ENCODE results near the gene ZNF608.
A peak's percentile ranks its signal among the peaks of the same experiment; 100 is the strongest.

Gene ZNF608

GRCh38 chr5:124760608-124761007, 14.2 kb upstream of the ZNF608 start:
- no peak for DNase-seq (ENCODE audit: low read depth)
- H3K4me3 ChIP-seq (ENCODE audit: low read depth, low read length): no peak overlapping the region

- DNase-seq (ENCODE audit: low read depth): no peak
- H3K4me3 ChIP-seq (ENCODE audit: low read depth, low read length): no peak overlapping the region
Measured at GRCh38 chr5:124755565-124755964, 9.1 kb upstream of the ZNF608 start.

- DNase-seq (ENCODE audit: low read depth): no peak
- no peak overlapping the region for H3K4me3 ChIP-seq (ENCODE audit: low read depth, low read length)
Measured at GRCh38 chr5:124755041-124755440, 8.6 kb upstream of the ZNF608 start.

- no peak for DNase-seq (ENCODE audit: low read depth)
- no peak overlapping the region for H3K4me3 ChIP-seq (ENCODE audit: low read depth, low read length)
Measured at GRCh38 chr5:124754206-124754927, 7.9 kb upstream of the ZNF608 start.

- no peak overlapping the region for H3K4me3 ChIP-seq (ENCODE audit: low read depth, low read length)
- DNase-seq (ENCODE audit: low read depth): no peak
Measured at GRCh38 chr5:124752854-124753720, 6.6 kb upstream of the ZNF608 start.

- no peak for DNase-seq (ENCODE audit: low read depth)
- H3K4me3 ChIP-seq (ENCODE audit: low read depth, low read length): no peak overlapping the region
Measured at GRCh38 chr5:124751031-124751430, 4.6 kb upstream of the ZNF608 start.

GRCh38 chr5:124748687-124749594, 2.5 kb upstream of the ZNF608 start:
- peak; percentile 72 for DNase-seq (ENCODE audit: low read depth)
- peak overlapping the region; percentile 80 for H3K4me3 ChIP-seq (ENCODE audit: low read depth, low read length)

- peak overlapping the region; percentile 80 for H3K4me3 ChIP-seq (ENCODE audit: low read depth, low read length)
- DNase-seq (ENCODE audit: low read depth): no peak
Measured at GRCh38 chr5:124747791-124748686, 1.6 kb upstream of the ZNF608 start.

- peak; percentile 94 for DNase-seq (ENCODE audit: low read depth)
- H3K4me3 ChIP-seq (ENCODE audit: low read depth, low read length): peak overlapping the region; percentile 80
Measured at GRCh38 chr5:124746916-124747790, 714 bp upstream of the ZNF608 start.

GRCh38 chr5:124745007-124745927, 1.2 kb downstream of the ZNF608 start:
- peak overlapping the region; percentile 80 for H3K4me3 ChIP-seq (ENCODE audit: low read depth, low read length)
- DNase-seq (ENCODE audit: low read depth): no peak

GRCh38 chr5:124744170-124744971, 2.1 kb downstream of the ZNF608 start:
- no peak for DNase-seq (ENCODE audit: low read depth)
- peak overlapping the region; percentile 80 for H3K4me3 ChIP-seq (ENCODE audit: low read depth, low read length)

GRCh38 chr5:124743602-124744169, 2.8 kb downstream of the ZNF608 start:
- no peak for DNase-seq (ENCODE audit: low read depth)
- peak overlapping the region; percentile 80 for H3K4me3 ChIP-seq (ENCODE audit: low read depth, low read length)

- no peak for DNase-seq (ENCODE audit: low read depth)
- H3K4me3 ChIP-seq (ENCODE audit: low read depth, low read length): peak overlapping the region; percentile 80
Measured at GRCh38 chr5:124742983-124743601, 3.3 kb downstream of the ZNF608 start.

GRCh38 chr5:124742521-124742920, 3.9 kb downstream of the ZNF608 start:
- peak overlapping the region; percentile 80 for H3K4me3 ChIP-seq (ENCODE audit: low read depth, low read length)
- no peak for DNase-seq (ENCODE audit: low read depth)

GRCh38 chr5:124741711-124742496, 4.5 kb downstream of the ZNF608 start:
- peak overlapping the region; percentile 80 for H3K4me3 ChIP-seq (ENCODE audit: low read depth, low read length)
- DNase-seq (ENCODE audit: low read depth): no peak
